Activated CD8-positive, alpha-beta T cell treated with anti-CD3 and anti-CD28 coated beads for 36 hours (primary cell): ENCODE results near the gene NGFR. TPM values are rescaled to one million over a fixed set of nuclear protein-coding genes. Genes with fewer than 3 reads are reported as not detected.
A peak's percentile ranks its signal among the peaks of the same experiment; 100 is the strongest.
"Not testable (repeated sequence)": the region's sequence is repeated elsewhere in the genome, so short reads cannot be mapped to it uniquely, and the experiment has no call there.

Experiments
- ATAC-seq: fragments of 200-7000 bp; cut with Tn5 transposase; one replicate; pipeline ENCODE4 v1.10.0; 2021; ENCODE audit warnings: mild to moderate bottlenecking, moderate library complexity
- CTCF ChIA-PET: fragments of 350-600 bp; sonication (Branson Sonifier 250); formaldehyde crosslinking; loops from one replicate; lab custom pipeline; 2021; ENCODE audit warnings: antibody characterized with exemption; lab: Charles Lee
- POLR2A ChIA-PET: fragments of 350-600 bp; sonication (Branson Sonifier 250); formaldehyde crosslinking; loops from one replicate; lab custom pipeline; 2021; ENCODE audit warnings: antibody characterized with exemption; lab: Charles Lee
- DNase-seq: peaks from one replicate; pipeline ENCODE4 v3.0.0-alpha.2; 2020
- H3K27ac Mint-ChIP-seq: one replicate; pipeline ENCODE4 v1.8.0; 2021; ENCODE audit warnings: mild to moderate bottlenecking, mixed read lengths
- H3K27me3 Mint-ChIP-seq: one replicate; pipeline ENCODE4 v1.8.0; 2021; ENCODE audit warnings: mixed read lengths
- H3K36me3 Mint-ChIP-seq: one replicate; pipeline ENCODE4 v1.8.0; 2021; ENCODE audit warnings: low read depth, mixed read lengths
- H3K4me1 Mint-ChIP-seq: one replicate; pipeline ENCODE4 v1.8.0; 2021; ENCODE audit warnings: low read depth, mixed read lengths
- H3K4me3 Mint-ChIP-seq: one replicate; pipeline ENCODE4 v1.8.0; 2021; ENCODE audit warnings: mild to moderate bottlenecking, moderate library complexity, mixed read lengths
- H3K9me3 Mint-ChIP-seq: one replicate; pipeline ENCODE4 v1.8.0; 2021; ENCODE audit warnings: mixed read lengths
- CTCF ChIP-seq: fragments of 200-600 bp; IDR thresholded peaks from one replicate; pipeline ENCODE4 v1.8.0; 2022; ENCODE audit warnings: antibody characterized with exemption, mild to moderate bottlenecking
- intact Hi-C: fragments of 100-400 bp; cut with micrococcal nuclease; formaldehyde crosslinking; loops from one replicate; pipeline ENCODE4 v1.10.0; 2022
- total RNA-seq, 2 experiments: library from RNA; stranded (reverse); gene quantifications; one replicate each; pipeline ENCODE4 v1.2.3, GENCODE V29; 2021

The NGFR gene
- total RNA-seq, 2 experiments from 2014 or later, result 0.09 TPM; not detected in 1

- H3K4me3 Mint-ChIP-seq, result peak overlapping the region; percentile 63
- peaks cover 22% of the 10 kb centered on the region for H3K4me1 Mint-ChIP-seq
- TF ChIP-seq CTCF, result no peak
- ChIA-PET POLR2A (no interaction called here), CTCF (interaction anchor here (0.8 to 6.9 kb wide), 20 partner anchors 8 to 199 kb away, joined by 3 to 81 read pairs (median 5); no protein-coding TSS in a partner anchor)
- H3K9me3 Mint-ChIP-seq, result no peaks in the 10 kb centered on the region
- ATAC-seq (no peak), DNase-seq (peak; percentile 22)
- no peak overlapping the region for H3K27ac Mint-ChIP-seq
- no peaks in the 10 kb centered on the region for H3K36me3 Mint-ChIP-seq
- intact Hi-C loops, result loop anchor here (10.0 kb wide), 1 partner anchor 57 kb away; no protein-coding TSS in a partner anchor
- peaks cover 60% of the 10 kb centered on the region for H3K27me3 Mint-ChIP-seq
These were observed 2.3 kb downstream of the NGFR start for GRCh38 chr17:49497148-49498028.

- peaks cover 22% of the 10 kb centered on the region for H3K4me1 Mint-ChIP-seq
- no peaks in the 10 kb centered on the region for H3K9me3 Mint-ChIP-seq
- peak overlapping the region; percentile 63 for H3K4me3 Mint-ChIP-seq
- DNase-seq (no peak), ATAC-seq (no peak)
- CTCF ChIA-PET, result interaction anchor here (1.1 to 6.9 kb wide), 3 partner anchors 11 to 59 kb away, joined by 3 to 81 read pairs (median 39); no protein-coding TSS in a partner anchor
- no peak overlapping the region for H3K27ac Mint-ChIP-seq
- TF ChIP-seq CTCF, result no peak
- POLR2A ChIA-PET, result no interaction called here
- intact Hi-C loops, result loop anchor here (10.0 kb wide), 1 partner anchor 57 kb away; no protein-coding TSS in a partner anchor
- no peaks in the 10 kb centered on the region for H3K36me3 Mint-ChIP-seq
- peaks cover 63% of the 10 kb centered on the region for H3K27me3 Mint-ChIP-seq
These were observed 3.0 kb downstream of the NGFR start for GRCh38 chr17:49498029-49498615.

- intact Hi-C loops, result no loop called here
These were observed 6.4 kb downstream of the NGFR start for GRCh38 chr17:49501496-49501895.

GRCh38 chr17:49502254-49502653 is 7.2 kb downstream of the NGFR start:
- Mint-ChIP-seq H3K27me3 (peaks cover 61% of the 10 kb centered on the region), H3K4me1 (peaks cover 9% of the 10 kb centered on the region), H3K36me3 (no peaks in the 10 kb centered on the region), H3K9me3 (no peaks in the 10 kb centered on the region), H3K27ac (no peak overlapping the region), H3K4me3 (no peak overlapping the region)
- DNase-seq (no peak), ATAC-seq (no peak)
- intact Hi-C loops, result no loop called here
- ChIA-PET CTCF (interaction anchor here (2.4 kb wide), 1 partner anchor 55 kb away, joined by 12 read pairs; no protein-coding TSS in a partner anchor), POLR2A (interaction anchor here (0.6 kb wide), 1 partner anchor 178 kb away, joined by 3 read pairs; no protein-coding TSS in a partner anchor)
- no peak for TF ChIP-seq CTCF

More at GRCh38 chr17:49501496-49501895, 6.4 kb downstream of the NGFR start:
- H3K9me3 Mint-ChIP-seq, result no peaks in the 10 kb centered on the region
- no peak overlapping the region for H3K27ac Mint-ChIP-seq
- peaks cover 13% of the 10 kb centered on the region for H3K4me1 Mint-ChIP-seq
- ChIA-PET POLR2A (no interaction called here), CTCF (interaction anchor here (2.4 kb wide), 1 partner anchor 56 kb away, joined by 12 read pairs; no protein-coding TSS in a partner anchor)
- no peaks in the 10 kb centered on the region for H3K36me3 Mint-ChIP-seq
- no peak for ATAC-seq
- H3K4me3 Mint-ChIP-seq, result no peak overlapping the region
- peaks cover 65% of the 10 kb centered on the region for H3K27me3 Mint-ChIP-seq
- no peak for TF ChIP-seq CTCF
- no peak for DNase-seq

GRCh38 chr17:49502680-49503079 is 7.6 kb downstream of the NGFR start:
- H3K36me3 Mint-ChIP-seq, result not testable (repeated sequence)

More at GRCh38 chr17:49502680-49503079, 7.6 kb downstream of the NGFR start:
- POLR2A ChIA-PET, result interaction anchor here (0.6 kb wide), 1 partner anchor 179 kb away, joined by 3 read pairs; no protein-coding TSS in a partner anchor
- CTCF ChIA-PET, result interaction anchor here (2.4 kb wide), 1 partner anchor 55 kb away, joined by 12 read pairs; no protein-coding TSS in a partner anchor
- intact Hi-C loops, H3K27ac Mint-ChIP-seq, DNase-seq, H3K9me3 Mint-ChIP-seq, H3K4me1 Mint-ChIP-seq, ATAC-seq, H3K4me3 Mint-ChIP-seq: not testable (repeated sequence)
- peaks cover 58% of the 10 kb centered on the region for H3K27me3 Mint-ChIP-seq
